NCI-H748 (cell line): ENCODE data around the gene PRPSAP2.

Experiments used
- DNase-seq: peaks from one replicate; lab custom pipeline; 2025; ENCODE audit not compliant: unreplicated experiment; lab: John Stamatoyannopoulos, UW

Gene PRPSAP2

DNA sequence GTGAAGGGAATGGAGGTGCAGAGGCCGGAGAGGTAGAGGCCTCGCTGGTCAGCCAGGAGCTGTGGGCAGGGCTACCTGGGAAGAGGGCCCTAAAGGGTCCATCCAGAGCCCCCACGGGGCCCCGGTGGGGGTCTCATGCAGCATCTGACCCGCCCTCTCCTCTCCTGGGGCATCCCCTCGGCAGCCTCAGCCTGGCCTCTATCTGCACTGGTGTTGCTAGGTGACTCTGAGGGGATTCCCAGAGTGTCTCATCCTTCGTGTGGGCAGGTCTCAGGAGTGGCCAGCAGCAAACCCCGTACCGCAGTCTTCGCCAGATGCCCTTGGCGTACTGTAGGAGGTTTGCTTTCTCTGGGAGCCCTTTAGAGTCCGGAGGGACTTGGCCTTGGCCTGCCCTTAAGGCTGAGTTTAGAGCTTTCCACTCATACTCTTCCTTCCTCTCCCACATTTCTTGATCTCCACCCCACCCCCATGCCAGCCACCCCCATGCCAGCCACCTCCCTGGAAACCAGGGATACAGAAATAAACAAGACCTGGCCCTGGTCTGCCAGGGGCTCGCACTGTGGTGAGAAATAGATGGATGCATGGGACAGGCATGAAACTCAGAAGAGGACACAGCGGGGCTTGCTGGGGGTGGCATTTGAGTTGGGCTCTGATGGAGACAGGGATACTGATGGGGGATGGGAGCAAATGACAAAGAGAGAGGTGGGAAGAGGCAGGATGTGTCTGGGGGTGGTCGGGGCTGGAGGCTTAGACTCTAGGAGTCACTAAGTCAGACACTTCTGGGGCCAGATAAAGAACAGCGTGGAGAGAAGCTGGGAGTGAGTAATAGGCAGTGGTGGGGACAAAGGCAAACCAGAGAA lies 103.9 kb downstream of the PRPSAP2 start:
- no peak for DNase-seq

DNA sequence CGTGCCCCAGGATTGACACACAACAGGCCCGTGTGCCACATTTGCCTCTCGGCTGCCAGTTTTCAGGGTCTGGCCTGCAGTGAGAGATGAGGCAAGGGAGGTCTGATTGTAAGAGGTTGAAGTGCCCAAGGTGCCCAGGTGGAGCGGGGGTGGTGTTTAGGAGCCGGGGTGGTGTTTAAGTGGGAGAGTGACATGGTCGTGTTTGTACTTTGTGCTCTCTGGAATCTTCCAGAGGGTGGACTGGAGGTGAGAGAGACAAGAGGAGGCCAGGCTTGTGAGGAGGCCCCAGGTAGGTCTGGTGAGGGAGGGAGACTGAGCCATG lies 104.5 kb downstream of the PRPSAP2 start:
- no peak for DNase-seq

DNA sequence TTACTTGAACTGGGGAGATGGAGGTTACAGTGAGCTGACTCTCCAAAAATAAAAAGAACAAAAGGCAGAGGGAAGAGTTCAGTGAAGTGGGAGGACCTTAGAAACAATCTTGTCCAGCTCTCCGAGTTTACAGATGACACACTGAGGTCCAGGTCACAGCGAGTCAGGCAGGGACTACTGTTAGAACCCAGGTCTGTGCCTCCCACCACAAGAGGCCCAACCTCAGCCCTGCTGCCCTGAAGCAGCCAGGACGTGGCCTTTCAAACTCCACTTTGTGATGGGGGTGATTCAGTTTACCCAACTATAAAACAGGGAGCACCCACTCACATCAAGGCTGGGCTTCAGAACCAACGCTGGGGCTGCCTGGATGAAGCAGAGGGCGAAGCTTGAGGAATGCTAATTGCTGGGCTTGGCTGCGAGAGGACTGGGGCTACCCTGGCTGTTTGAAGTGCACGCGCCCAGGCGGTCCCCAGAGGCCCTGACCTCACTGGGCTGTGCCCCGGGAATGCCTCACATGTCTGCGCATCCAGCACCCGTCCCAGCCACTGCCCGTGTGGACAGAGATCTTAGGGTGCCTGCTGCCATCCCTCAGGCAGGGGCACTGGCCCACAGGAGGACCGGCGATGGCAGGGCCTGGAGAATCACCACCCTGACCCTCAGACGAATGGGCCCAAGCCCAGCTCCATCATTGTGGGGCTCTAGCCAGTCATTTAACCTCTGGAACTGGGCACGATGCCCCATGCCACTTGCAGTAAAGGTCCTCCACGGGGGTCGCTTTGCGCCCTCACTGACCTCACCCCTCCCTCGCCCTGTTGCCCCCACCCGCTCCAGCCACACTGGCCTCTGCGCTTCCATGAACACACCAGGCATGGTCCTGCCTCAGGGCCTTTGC lies 105.4 kb downstream of the PRPSAP2 start:
- DNase-seq: no peak

DNA sequence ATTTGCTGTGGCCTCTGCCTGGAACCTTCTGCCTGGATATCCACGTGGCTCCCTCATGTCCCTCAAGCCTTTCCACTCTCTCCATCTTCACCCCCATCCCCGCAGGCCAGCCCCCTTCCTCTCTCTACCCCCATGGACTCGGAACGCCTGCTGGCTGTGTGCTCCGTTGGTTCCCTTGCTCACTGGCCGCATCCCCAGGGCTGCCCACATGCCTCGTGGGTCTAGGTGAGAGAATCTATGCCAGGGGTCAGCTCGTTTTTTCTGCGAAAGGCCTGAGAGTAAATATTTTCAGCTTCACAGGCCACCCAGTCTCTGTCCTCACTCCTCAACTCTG lies 106.1 kb downstream of the PRPSAP2 start:
- DNase-seq: no peak

DNA sequence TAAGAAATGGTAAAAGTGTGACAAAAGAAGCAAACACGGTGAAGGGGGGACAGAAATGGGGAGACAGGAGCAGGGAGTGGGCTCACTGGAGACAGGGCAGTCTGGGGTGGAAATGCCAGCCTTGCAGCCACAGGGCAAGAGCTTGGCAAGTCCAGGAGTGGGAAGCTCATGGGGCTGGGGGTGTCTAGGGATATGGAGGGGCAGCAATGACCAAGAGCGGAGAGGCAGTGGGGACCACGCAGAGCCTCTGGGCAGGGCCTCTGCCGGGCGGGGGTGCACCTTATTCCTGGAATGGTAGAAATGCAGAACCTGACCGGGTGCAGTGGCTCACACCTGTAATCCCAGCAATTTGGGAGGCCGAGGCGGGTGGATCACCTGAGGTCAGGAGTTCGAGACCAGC lies 106.6 kb downstream of the PRPSAP2 start:
- DNase-seq: no peak

DNA sequence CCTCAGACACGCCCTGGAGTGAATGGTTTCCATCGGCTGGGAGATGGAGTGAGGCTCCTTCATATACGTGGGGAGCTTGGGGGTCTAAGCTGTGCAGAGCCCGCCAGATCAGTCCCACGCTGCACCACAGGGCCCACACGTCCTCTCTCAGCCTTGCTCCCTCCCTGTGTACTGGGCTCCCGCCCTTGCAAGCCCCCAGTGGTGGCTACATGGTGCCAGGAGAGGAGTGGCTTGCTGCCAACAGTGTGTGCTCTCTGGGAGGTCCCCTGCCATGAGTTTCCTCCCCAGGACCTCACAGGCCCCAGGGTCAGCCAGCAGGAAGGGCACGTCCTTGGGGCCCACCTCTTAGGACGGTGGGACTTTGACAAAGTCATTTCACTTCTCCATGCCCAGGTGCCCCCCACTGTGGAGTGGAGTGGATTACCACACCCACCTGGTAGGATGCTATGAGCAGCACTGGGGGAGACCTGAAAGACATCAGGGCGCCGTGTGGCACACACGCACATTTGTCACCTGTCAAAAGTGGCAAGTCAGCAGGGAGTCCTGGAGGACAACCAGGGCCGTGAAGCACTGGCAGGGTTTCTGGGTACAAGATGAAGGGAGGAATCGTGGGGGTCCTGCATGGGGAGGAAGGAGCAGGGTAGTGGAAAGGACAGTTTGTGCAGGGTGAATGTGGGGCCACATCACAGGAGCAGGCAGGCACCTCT lies 107.8 kb downstream of the PRPSAP2 start:
- no peak for DNase-seq

DNA sequence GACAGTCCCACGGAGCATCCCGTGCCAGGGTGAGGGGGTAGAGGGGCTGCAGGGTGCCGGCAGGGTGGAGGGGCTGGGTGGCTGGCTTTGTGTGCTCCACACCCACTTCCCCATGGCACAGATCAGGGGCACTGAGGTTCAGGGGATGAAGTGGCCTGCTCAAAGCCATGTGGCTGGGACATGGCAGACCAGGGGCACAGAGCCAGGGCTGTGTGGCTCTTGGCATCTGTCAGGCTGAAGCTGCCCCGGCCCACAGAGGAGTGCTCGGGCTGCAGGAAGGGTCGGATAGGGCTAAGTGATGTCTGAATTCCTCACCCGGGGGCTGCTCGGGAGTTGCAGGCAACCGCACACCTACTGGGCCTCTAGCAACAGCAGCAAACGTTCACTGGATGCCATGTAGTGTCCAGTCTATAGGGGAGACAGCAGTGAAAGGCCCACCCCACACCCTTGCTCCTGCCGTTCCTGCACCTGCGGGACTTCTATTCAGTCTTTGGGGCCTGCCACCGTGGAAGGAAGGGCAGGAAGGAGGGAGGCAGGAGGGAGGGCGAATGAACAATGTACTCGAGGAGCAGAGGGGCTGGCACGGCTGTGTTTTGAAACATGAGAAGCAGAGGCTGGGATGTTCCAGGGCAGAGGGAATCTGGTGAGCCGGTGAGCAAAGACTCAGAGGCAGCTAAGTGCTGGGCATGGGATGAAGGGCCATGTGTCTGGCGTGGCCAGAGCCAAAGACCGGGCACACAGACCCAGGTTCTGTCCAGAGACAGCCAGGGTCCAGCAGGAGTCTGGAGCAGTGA lies 109.1 kb downstream of the PRPSAP2 start:
- DNase-seq: peak; percentile 25

DNA sequence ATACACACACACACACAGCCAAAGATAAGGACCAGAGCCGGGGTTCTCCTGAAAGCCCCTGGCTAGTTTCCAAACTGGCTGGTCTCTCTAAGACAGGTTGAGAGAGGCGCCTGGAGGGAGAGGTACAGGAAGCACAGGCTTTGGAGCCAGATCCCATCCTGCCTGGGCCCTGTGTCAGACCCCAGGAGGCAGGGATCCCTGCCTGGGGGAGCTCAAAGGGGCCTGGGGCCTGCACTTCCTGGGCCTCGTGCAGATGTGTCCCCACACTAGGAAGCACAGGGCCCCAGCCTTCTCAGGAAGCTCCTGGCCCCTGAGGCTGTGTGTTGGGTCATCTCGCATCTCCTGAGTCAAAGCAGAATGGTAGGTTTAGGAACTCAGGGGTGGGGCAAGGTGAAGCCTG lies 110.0 kb downstream of the PRPSAP2 start:
- DNase-seq: no peak

DNA sequence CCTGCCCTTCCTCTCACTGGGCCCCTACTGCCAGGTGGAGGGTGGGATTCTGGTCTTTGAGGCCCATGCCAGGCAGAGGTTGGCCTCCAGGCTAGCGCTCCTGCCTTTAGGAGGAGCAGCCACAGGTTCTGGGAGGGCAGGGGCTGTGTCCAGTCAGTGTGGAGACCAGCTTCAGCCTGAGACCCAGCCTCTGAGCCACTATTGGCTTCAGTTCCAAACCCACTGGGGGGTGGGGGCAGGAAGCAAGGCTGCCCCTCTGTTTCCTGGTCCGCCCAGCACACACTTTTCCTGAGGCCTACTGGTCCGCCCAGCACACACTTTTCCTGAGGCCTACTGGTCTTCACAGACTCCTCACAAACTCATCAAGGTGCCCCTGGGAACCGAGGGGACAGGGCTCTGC lies 110.4 kb downstream of the PRPSAP2 start:
- no peak for DNase-seq

DNA sequence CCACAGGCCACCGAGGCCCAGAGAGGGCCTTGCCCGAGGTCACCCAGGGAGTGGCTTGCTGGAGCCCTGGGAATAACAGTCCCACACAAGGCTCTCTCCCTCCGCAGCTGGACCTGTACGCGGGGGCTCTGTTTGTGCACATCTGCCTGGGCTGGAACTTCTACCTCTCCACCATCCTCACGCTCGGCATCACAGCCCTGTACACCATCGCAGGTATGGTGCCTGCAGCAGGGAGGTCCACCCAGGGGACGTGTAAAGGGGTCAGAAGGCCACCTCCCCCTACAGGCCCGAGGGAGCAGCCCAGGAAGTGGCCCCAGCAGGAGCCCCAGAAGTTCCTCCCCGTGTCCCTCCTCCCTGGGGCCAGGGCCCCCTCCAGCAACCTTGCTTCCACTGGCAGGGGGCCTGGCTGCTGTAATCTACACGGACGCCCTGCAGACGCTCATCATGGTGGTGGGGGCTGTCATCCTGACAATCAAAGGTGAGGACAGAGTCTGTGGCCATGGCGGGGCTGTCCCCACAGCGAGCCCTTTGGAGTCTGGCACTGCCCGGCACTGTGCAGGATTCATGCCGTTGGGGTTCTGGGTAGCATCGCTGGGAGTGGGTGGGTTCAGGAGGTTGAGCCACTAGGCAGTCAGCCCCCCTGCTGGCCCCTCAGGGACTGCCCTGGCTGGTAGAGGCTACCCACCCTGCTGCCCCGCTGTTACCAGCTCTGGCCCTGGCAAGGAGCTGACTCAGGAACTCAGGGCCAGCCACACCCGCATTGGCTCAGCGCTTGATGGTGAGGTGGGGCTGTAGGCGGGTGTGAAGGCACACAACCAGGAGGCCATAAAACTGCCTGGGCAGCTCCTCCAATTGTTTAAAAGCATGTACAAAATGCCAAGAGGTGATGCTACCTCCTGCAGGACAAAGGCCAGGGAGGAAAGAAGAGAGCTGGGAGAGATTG lies 111.3 kb downstream of the PRPSAP2 start:
- DNase-seq: peak; percentile 37

DNA sequence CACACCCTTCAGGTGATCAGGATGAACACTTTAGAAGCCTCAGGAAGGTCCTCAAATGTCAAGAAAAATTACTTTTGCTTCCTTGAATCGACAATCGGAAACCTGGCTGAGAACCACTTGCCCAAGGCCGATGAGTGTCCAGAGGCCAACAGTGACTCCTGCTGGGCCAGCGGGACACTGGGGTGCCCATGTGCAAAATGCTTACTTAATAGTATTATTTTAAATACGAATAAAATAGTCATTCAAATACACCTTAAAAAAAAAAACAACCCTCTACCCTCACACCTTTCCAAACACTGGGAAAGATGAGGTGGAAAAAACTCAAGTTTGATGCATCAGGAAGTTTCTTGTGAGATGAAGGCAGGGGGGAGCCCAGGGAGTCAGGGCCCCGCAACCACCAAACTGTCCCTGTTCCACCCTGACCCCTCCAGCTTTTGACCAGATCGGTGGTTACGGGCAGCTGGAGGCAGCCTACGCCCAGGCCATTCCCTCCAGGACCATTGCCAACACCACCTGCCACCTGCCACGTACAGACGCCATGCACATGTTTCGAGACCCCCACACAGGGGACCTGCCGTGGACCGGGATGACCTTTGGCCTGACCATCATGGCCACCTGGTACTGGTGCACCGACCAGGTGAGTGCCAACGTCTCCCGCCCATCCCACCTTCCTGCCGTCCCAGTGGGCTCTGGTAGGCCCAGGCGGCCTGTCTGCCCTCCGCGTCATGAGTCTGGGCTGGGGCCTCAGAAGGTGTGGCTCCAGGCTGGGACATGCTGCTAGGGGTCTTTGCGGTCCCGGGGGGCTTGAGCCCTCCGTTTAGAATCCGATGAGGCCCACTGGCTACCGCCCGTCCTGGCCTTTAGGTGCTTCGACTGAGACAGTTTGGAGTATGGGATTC lies 112.9 kb downstream of the PRPSAP2 start:
- DNase-seq: no peak

DNA sequence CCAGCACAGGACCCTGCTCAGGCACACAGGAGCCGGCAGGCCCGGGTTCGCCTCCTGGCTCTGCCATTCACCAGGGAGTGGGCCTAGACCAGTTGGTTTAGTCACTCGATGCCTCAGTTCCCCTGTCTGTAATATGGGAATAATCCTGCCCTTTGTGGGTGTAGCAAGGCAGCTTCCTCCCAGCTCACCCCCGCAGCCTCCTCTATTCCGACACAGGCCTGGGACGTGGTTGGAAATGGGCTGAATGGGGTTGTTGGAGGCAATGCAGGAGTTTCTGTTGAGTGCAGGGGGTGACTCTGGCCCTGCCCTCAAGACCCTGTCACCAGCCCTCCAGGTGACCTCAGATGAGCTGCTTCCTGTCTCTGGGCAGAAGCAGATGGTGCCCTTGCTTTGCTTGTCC lies 113.9 kb downstream of the PRPSAP2 start:
- no peak for DNase-seq

DNA sequence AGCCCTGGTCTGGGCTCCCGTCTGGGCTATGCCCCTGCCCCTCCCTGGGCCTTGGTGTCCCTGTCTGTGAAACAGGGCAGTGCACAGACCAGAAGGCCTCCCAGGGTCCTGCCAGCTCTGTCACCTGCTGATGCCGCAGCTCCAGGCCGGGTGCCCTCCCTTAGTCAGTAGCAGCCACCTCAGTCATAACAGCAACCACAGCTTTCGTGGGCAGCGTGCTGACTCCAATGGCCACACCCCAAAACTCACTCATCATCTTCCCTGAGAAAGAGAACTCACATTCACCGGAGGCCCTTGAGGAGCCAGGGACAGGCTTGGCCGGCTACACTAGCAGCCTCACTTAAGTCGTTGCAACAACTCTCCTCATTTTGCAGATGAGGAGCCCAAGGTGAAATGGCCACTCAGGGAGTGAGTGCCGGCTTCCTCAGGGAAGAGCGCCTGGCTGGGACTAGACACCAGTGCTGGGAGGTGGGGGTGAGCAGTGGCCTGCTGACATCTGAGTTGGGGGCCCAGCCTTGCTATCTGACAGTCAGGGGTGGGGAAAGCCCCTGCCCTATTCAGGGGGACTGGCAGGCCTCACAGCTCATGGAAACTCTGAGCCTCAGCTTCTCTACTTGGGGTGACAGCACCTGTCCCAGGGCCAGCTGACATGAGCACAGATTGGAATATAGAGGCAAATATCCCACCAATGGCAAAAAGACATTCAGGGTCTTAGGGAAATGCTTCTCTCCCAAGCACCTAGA lies 116.6 kb downstream of the PRPSAP2 start:
- no peak for DNase-seq

DNA sequence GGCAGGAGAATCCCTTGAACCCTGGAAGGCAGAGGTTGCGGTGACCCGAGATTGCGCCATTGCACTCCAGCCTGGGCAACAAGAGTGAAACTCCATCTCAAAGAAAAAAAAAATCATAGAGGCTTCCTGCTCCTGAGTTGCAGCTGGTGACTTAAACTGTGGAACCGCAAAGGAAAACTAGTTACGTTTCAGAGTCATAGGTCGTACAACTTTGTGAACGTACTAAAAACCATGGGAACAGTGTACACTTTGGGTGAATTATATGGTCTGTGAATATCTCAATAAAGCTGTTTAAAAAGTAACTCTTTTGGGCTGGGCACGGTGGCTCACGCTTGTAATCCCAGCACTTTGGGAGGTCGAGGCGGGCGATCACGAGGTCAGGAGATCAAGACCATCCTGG lies 117.7 kb downstream of the PRPSAP2 start:
- no peak for DNase-seq

DNA sequence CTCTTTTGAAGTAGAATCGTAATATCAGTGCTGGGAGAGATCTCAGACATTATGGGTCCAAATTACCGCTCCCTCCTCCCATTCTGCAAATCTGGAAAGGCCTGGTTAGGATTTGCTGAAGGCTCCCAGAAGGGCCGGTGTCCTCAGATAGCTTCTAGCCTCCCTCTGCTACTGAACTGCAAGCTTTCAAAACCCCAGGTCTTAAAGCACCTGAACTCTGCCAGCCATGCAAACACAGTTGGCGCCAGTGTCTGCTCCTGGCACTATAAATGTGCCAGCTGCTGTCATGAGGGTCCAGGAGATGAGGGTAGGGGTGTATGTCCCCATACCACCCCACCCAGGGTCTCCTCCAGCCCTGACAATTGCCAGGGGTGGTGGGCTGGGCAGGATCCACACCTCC lies 118.3 kb downstream of the PRPSAP2 start:
- DNase-seq: no peak

DNA sequence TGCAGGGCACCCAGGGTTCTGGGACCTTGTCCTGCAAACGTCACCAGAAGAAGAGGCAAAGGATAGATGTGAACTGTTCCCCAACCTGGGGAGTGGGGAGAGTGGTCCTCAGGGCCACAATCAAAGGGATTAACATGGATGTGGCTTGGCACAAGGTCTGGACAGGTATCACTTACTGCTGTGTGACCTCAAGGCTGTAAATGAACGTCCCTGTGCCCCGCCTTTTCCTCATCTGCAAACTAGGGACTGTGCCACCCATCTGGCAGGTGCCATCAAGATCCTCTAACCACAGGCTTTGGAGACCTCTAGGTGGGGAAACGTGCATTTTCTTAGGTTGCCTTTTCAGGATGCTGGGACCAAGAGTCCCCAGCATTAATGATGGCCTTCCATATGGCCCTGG lies 119.1 kb downstream of the PRPSAP2 start:
- no peak for DNase-seq

DNA sequence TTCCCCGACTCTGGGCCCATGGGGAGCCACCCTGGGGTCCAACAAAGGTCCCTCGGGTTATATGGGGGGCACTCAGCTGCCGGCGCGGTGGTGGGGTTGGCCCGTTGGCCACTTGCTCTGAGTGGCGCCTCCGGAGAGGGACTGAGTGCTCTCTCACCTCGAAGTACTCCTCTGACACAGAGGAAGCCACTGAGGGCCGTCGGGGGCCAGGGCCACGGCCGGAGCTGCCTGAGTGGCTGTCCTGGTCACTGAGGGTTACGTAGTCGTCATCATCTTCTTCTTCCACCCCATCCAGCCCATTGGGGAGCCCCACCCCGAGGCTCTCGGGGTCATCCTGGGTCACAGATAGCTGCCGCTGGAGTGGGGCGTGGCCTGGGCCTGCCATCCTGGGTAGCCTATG lies 119.7 kb downstream of the PRPSAP2 start:
- DNase-seq: no peak

DNA sequence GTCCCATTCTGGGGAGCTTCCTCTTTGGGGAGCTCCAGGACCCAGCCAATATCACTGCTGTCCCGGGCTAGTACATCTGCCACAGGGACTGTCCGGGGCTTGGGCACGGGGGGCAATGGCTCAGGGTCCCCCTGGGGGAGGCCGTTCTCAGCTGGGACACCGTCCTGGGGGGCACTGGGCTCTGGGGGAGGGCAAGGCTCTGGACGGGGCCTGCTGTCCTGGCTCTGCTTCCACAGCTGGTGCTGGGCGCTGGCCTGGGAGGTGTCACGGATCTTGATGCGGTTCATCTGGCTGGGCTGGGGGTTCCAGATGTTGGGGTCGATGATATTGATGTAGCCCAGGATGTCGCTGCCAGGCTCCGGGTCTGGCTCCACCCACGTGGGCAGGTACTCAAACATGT lies 120.1 kb downstream of the PRPSAP2 start:
- DNase-seq: no peak
